CD4-positive, alpha-beta T cell treated with Interleukin-6 for 4 hours (primary cell): Measurements from ENCODE around the gene VPS52.
"Not testable (repeated sequence)": the region's sequence is repeated elsewhere in the genome, so short reads cannot be mapped to it uniquely, and the experiment has no call there.

Source experiments
- DNase-seq: peaks from one replicate; pipeline ENCODE4 v3.0.0-alpha.2; 2020; ENCODE audit warnings: mixed read lengths

The VPS52 gene

DNA sequence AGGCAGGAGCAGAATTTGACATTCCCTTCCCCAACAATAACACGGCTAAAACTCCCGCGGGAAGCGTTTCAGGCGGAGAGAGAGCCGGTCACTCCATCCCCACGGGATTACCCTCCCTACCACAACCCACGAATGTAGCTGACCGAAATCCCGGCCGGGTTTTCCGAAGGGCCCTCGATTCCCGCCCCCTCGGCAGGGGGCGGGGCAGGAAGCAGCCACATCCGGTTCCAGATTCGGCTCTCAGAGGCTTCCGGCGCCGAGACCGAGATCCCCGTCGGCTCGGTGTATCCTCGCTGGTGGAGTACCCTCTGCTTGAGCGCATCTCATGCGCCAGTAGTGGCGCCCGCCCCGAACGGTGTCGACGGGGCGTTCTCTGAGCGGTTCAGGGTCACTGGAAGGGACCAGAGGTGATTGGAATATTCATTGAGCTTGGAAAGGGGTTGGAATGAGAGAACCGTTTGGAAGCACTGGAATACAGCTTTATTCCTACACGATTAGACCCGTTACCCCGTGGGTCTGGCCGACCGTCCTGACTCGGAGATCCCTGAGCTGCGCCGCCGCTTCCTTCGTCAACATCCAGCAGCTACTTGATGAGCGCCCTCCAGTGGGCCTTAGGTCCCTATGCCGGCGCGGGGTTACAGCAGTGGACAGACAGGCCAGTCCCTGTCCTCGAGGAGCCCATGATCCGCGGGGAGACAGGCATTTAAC is 27.7 kb upstream of the VPS52 start:
- DNase-seq, result peak; percentile 95

DNA sequence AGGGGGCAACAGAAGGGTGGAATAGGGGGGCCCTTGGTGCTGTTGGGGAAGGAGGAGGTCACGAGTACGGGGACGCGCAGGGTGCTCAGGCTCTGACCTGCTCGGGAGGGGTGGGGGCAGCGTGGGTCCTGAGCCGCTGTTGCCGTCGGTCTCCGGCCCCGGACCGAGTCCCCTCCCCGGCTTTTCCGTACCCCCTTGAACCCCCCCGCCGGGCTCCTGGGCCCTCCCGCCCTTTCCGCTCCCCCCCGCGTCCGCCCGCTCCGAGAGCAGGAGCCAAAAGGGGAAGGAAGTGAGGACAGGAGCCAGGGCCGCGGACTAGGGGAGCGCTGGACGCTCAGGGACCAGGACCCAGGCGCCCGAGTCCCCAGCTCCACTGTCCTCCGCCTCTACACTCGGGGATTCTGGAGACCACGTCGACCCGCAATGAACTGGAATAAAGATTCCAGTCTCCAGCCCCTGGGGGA is 27.1 kb upstream of the VPS52 start, which contains the start of gene RGL2:
TSS of gene RGL2 (minus strand) at position 170 of the 464 bp plus-strand sequence. CDS start 332 bp downstream, outside the sequence.
- peak; percentile 77 for DNase-seq

GRCh38 chr6:33297956-33298772 is 26.5 kb upstream of the VPS52 start:
- peak; percentile 62 for DNase-seq

DNA sequence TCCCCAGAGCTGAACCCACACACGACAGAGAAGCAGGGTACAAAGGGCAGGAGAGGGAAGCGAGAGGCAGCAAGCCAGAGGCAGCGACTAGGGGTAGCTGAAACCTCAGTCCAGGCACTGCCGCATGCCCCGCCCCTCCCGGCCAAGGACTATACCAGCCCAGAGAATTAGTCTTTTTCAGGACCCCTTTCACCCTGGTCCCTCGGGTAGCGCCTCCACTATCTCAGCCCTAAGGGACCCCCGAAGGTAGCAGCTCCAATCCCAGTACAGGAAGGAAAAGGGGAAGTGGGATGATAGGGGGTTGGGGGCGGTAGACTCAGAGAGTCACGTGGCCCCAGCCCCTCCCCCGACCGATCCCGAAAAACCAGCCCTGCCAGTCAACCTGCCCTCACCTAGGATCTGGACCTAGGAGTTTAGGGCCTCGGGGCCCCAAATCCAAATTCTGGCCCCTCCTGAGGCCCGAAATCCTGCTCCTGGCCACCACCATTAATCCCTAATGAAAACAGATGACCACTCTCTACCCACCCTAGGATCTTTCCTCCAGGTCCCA is 25.8 kb upstream of the VPS52 start:
- DNase-seq, result no peak

DNA sequence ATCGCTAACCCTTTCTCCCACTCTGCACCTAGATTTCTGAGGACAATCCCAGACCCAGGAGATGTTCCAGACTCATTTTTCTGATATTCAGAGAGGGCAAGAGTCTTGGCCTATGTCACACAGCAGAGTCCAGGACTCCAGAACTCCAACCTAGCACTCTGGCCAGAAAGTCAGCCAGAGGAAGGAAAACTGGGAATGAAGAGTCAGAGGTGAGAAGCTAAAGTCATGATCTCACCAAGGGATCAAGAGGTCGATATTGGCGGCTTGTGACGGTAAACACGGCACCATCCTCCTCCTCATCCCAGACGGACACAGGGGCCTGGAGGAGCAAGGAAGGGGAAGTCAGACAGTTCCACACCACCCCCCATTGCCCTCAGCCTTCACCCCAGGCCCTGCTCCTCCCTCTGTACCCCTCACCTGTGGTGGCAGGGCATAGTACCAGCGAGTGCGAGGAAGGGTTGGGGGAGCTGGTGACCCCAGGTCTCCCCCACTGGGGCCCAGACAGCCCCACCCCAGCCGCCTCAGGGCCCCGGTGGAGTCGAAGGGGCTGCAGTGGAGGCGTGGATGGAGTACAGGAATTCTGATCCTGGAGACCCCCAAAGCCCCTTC is 25.2 kb upstream of the VPS52 start:
- no peak for DNase-seq

DNA sequence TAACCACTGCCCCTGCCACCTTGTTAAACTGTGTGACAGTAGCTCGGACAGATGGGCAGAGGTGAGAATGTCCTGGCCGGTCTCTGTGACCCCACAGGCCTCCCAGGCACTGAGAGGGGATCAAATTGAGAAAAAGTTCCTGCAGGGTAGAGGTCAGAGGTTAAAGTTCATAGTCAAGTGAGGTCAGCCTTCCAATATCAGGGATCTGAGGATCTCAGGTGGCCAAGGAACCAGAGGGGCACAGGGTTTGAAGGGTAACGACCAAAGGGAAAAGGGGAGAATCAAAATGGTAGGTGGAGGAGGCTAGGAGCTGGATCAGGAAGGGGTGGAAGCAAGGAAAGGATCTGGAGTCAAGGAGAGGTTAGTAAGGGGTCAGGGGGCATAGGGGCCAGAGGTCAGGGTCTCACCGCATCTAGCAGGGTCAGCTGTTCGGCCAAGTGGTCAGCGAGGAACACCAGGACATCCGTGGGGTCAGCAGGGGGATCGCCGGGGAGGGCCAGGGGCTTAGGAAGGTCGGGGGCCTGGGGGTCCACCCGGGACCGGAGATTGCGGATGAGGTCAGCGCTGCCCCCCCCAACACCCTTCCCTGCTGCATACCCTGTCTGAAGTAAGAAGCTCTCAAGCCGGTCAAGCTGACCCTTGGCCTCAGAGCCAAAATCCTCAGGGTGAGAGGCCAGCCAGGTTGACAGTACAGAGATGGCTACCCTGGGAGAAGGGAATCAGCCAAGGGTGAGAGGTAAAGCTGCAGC is 24.1 kb upstream of the VPS52 start:
- no peak for DNase-seq

- no peak for DNase-seq
These were observed 22.6 kb upstream of the VPS52 start for GRCh38 chr6:33294086-33294823.

- no peak for DNase-seq
These were observed 21.5 kb upstream of the VPS52 start for GRCh38 chr6:33292996-33293682.

DNA sequence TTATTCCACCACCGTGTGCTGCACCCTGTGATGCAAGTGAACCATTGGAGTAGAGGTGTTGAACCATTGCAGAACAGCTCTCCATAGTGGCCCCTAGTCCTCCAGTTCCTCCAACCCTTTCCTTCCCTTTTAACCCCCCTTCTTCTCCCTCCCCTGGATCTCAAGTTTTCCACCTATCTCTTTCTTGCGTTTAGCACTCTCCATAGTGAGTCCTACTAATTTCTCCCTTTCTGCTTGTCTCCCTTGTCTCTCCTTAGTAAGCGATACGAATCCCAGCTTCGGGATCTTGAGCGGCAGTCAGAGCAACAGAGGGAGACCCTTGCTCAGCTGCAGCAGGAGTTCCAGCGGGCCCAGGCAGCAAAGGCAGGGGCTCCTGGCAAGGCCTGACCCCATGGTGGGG is 18.8 kb upstream of the VPS52 start:
- no peak for DNase-seq

- DNase-seq, result no peak
These were observed 18.2 kb upstream of the VPS52 start for GRCh38 chr6:33289784-33290315.

GRCh38 chr6:33288921-33289783 is 17.5 kb upstream of the VPS52 start, which contains the start of the genes PFDN6 and WDR46:
Gene PFDN6 (plus strand): TSS chr6:33289601. CDS start chr6:33289857, 256 bp downstream.
Gene WDR46 (minus strand): TSS chr6:33289239. CDS start chr6:33289170, 69 bp downstream.
- DNase-seq, result peak; percentile 79

DNA sequence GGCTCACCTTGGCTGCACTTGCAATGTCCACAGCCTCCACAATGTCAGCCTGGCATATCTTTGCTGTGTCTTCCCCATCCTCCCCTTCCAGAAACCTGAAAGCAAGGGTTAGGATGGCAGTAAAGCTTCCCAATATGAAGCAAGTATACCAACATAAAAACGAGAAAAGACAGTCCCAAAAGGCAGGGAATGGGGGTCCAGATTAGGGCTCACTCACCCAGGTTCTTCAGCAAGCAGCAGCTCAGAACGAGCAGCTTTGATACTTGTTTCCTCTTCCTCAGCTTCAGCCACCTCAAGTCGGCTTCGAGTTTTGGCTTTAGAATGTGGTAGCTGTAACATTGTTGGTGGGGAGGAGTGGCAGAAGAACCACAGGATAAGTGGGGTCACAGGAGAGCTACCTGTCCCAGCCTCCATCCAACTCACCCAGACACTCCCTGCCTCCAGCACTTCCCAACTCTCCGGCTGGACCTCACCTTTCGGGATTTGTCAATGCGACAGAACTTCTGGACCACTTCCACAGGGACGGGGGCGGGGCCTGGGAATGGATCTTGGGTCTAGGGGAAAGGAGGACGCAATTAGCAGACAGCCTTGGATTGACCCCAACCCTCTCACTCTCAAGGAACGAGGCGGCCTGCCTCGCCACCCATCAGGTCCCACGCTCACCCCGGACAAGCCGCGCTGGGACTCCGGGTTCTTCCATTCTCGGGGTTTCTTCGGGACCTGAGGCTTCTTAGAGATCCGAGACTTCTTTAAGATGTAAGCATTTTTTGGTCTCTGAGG is 16.7 kb upstream of the VPS52 start:
- no peak for DNase-seq

GRCh38 chr6:33286946-33287914 is 15.6 kb upstream of the VPS52 start:
- DNase-seq, result no peak

DNA sequence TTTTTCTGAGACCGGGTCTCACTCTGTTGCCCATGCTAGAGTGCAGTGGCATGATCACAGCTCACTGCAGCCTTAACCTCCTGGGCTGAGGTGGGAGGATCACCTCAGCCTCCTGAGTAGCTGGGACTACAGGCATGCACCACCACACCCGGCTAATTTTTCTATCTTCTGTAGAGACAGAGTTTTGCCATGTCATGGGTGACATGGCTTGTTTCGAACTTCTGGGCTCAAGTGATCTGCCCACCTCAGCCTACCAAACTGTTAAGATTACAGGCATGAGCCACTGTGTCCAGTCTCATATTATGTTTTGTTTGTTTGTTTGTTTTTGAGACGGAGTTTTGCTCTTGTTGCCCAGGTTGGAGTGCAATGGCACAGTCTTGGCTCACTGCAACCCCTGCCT is 13.5 kb upstream of the VPS52 start:
- not testable (repeated sequence) for DNase-seq

DNA sequence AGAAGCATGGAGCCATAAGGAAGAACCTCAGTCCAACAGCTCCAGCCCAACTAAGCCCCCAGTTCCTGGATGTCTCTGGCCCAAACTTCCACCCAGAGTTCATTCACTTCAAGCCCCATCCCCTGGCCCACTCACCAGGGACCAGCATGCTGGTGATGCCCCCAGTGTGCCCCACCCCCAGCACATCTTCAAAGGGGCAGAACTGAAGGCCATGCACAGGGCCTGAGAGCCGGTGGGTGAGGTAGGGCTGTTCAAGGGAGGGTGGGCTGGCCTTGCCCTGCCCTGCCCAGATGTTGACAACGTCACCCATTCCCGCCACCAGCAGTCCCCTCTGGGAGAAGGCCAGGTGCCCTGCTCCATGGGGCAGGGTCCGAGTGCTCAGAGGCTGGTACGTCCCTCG is 8.9 kb upstream of the VPS52 start:
- DNase-seq, result no peak

- DNase-seq, result no peak
These were observed 8.4 kb upstream of the VPS52 start for GRCh38 chr6:33279971-33280511.

- no peak for DNase-seq
These were observed 7.6 kb upstream of the VPS52 start for GRCh38 chr6:33279257-33279695.
